ENCODE results near the gene GRIP2.

Gene GRIP2

DNA sequence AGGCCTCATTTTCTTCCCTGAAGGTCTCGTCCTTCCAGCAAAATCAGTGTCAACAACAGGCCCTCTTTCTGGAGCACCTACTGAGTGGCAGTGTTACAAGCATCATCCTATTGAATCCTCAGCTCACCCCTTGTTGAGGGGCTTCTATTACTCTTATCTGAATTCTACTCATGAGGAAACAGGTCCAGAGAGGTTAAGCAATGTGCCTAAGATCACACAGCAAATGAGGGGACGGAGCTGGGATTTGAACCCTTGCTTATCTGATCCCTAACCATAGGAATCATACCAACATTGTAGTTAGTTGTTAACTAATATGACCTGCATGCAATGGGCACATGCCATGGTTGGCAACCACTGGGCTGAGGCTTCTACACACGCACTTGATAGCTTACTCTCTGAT lies 74.7 kb downstream of the GRIP2 start:
- DNase-seq (ENCODE audit: low spot score), result no peak

DNA sequence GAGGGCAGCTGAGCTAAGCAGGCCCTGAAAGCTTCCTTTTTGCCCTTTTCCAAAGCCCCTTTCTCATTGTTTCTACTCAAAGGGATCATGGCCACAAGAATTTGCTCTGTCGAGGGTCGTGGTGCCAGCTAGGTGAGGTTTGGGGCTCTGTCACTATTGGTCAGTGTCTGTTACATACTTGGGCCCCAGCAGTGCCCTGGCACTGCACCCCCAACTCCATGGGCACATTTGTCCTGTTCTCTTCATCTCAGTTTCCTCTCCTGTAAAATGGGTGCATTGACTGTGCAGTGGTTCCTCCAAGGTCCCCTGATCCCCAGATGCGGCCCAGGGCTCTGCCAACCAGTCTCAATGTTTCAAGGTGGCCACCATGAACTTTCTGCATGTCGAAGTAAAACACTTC lies 75.6 kb downstream of the GRIP2 start:
- DNase-seq (ENCODE audit: low spot score), result no peak

DNA sequence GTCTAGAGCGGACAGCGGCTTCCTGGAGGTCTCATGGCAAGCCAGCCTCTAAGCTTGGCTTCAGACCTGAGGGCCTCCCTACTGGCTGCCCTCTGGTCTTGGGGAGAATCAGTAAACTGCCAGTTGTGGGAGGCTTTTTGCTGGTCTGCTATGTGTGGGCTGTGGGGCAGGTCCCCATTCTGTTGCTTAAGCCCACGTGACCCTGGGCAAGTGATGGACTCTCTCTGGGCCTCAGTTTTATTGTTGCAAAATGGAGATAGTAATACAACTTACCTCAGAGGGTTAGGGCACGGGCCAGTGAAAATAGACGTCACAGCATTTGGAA lies 76.0 kb downstream of the GRIP2 start:
- DNase-seq (ENCODE audit: low spot score), result no peak

DNA sequence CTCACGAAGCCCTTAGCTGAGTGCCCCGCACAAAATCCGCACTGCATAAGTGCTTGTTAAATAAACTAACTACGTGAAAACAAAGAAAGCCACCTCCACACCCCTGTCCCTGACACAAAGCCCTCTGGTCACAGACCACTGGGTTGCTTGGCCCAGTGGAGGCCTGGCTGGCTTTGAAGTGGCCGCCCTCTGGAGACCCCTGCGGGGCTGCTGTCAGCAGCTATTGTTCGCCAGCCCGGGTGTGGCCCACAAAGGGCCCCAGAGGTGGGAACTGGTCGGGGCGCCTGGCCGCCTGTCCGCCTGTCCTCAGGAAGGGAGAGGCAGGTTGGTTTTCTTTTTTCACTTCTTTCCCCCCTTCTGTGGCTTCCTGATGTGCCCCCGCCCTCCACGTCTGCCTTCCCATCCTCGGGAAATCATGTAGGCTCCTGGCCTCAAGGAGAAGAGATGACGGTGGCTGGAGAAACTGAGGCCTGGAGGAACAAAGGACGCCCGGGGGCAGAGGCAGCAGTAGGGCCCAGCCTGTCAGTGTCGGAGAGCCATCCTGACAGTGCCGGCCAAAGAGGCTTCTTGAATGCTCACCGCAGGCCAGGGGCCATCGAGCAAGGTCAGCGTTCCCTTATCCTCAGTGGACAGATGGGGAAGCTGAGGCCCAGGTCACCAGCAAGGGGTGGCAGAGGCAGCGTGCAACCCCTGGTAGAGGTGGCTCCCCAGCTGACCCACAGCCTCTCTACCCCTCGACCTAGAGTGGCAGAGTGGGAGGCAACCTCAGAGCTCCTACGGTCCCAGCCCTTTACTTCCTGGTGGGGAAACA lies 76.6 kb downstream of the GRIP2 start:
- DNase-seq (ENCODE audit: low spot score), result no peak

DNA sequence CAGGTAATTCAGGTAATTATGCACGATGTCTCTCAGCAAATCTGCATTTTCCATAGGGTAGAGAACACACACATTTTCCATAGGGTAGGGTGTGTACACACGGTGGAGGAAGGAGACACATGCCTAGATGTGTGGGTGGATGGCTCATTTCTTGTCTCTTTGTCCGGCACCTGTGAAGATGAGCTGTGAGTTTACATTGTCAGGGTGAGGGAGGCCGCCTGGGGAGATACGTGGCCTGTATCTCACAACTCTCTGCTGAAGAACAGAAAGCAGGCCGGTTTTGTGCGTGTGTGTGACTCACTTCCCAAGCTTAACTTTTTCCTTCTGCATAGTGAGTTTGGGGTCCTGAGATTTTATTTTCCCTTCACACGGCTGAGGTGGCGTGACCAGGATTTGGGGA lies 77.4 kb downstream of the GRIP2 start:
- no peak for DNase-seq (ENCODE audit: low spot score)

DNA sequence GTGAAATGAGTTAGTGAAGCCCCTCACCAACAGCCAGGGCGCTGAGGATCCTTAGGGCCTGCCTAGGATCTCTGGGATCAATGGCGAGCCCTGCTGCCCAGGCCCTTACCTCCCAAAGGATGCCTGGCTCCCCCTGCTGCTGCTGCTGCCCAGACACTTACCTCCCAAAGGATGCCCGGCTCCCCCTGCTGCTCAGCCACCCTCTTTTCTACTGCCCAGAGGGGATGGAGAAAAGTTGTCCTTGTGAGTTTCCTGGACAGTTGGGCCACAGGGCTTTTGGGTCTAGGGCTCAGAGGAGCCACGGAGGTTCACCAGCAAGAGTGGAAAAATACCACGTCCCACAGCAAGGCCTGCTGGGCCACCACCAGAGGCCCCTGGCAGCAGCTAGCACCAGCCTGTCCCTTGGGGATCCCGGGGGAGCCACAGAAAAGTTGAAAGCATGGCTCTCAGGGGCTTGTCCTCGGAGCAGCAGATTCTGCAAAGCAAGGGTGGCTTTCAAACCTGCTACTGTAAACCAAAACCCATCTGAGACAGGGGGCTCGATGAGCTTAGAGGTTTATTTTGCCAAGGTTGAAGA lies 78.3 kb downstream of the GRIP2 start:
- peak; percentile 94 for DNase-seq (ENCODE audit: low spot score)

DNA sequence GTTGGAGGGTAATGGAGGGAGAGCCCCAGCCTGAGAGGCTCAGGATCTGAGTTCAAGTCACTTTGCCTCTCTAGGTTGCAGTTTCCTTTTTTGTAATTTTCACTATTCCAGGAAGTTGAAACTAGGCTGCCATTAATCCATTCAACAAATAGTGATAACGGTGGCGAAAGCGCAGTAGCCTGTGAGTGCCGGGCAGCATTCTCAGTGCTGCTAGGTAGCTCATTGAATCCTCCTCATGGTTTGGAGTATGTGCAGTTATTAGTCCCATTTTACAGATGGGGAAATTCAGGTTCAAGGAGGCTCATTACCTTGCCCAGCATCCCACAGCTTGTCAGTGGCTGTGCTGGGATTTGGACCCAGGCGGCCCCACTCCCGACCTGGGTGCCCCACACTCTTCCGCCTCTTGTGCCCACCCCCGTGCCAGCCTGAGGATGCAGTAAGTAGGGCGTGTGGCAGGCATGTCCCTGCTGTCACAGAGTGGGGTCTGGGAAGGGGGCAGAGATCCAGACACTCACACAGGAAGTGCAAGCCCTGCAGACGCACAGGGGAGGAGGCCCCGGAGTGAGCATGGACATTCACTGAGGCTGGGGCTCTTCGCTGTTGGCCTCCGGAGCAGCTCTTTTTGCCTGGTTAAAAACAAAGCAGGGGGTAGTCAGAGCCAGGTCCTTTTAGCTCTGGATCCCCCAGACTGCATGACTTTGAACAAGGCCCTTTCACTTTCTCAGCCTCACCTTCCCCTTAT lies 79.0 kb downstream of the GRIP2 start:
- no peak for DNase-seq (ENCODE audit: low spot score)

DNA sequence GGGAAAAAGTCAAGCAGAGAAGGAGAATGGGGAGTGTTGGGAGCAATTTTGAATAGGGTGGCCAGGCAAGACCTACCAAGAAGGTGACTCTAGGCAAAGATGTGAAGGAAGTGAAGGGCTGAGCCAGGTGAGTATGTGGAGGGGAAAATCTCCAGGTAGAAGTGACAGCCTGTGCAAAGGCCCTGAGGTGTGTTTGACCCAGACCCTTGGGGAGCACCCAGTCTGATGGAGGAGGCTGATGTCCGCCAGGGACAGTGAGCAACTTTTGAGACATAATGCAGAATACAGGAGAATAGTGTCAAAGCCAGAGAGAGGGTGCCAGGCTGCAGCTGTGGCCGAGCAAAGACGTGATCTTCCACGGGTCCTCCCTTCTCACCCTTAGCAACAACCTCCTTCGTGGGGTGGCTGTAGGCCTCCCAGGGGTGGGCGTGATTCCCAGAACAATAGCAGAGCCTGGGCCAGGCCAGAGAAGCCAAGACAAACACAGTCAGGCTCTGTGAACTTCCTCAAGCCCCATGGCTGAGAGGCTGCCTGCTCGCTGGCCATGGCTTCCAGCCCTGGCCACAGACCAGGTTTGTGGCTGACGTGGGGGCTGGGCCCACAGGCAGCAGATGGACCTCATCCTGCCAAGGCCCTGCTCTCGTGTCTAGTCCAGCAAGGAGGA lies 79.7 kb downstream of the GRIP2 start:
- DNase-seq (ENCODE audit: low spot score), result no peak

DNA sequence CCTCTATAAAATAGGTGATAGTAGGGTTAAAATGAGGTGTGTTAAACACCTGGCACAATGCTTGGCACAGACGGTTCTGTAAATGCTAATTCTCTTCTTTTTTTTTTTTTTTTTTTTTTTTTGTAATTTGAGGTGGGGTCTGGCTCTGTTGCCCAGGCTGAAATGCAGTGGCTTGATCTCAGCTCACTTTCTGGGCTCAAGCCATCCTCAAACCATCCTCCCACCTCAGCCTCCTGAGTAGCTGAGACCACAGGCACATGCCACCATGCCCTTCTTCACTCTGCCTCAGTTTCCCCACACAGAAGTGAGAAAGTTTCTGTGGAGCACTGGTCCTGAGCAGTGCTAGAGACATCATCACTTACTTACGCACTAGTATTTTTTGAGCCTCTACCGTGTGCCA lies 80.4 kb downstream of the GRIP2 start:
- DNase-seq (ENCODE audit: low spot score), result no peak

DNA sequence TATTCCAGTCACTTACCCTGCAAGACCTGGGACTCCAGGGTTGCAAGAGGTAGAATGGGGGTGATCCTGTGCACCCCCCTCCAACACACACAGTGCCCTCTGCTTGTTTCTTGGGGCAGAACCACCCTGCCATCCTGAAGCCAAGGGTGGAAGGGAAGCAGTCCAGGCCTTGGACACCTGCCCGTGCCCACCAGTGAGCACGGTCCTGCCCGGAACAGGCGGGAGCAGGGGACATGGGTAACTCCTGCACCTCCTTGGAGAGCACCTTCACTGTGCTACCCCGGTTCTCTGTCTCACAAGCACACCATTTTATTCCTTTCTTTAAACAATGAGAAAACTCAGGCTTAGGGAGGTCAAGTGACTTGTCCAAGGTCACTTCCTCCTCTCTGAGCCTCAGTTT lies 80.8 kb downstream of the GRIP2 start:
- no peak for DNase-seq (ENCODE audit: low spot score)

DNA sequence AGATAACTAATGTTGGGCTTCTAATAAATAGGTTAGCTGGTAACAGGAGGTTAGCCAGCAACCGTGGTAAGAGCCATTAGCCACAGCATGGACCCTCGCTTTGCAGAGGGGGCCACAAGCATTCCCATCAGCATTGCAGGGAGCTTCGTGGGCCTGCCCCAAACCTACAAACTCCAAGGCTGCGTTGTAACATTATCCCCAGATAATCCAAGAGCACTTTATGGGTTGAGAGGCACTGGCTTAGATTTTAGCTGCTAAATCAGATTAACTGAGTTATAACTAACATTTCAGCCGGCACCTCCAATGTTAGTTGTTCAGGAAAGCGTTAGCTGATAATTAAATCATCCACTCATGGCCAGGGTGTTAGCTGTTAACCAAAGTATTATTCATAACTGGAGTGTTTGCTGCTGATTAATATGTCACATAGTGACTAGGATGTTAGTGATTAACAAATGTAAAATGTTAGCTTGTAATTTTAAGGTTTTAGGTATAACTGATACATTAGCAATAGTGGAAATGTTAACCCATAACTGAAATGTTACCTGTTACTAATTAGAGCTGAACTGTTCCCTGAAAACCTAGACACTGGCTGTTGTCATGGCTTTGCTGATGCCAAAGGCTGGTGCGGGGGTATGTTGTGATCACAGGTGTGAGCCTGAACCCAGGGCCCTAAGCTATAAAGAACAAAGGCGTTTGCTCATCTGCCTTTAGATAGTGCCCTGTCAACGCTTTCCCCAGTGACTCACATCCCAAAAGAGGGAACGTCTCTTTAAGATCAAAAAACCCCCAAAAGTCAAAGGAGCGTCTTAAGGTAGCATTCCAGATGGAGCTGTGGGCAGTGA lies 81.5 kb downstream of the GRIP2 start:
- DNase-seq (ENCODE audit: low spot score), result no peak

DNA sequence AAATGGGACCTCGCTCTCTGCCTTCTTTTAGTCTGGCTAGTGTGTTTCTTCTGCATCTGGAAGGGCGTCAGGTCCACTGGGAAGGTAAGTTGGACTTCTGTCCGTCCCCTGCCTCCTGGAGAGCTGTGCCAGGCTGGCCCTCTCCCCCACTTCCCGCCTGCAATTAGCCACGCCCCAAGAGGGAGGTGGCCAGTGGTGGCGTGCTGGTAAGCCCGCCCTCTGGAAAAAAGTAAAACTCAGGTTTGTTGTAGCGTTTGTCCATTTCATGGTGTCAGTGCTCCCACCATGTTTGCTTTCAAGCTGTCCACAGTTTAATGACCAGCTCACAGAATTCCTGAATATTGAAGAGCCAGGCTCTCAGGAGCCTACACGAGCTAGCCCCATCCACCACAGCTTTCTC lies 82.1 kb downstream of the GRIP2 start:
- DNase-seq (ENCODE audit: low spot score), result no peak

DNA sequence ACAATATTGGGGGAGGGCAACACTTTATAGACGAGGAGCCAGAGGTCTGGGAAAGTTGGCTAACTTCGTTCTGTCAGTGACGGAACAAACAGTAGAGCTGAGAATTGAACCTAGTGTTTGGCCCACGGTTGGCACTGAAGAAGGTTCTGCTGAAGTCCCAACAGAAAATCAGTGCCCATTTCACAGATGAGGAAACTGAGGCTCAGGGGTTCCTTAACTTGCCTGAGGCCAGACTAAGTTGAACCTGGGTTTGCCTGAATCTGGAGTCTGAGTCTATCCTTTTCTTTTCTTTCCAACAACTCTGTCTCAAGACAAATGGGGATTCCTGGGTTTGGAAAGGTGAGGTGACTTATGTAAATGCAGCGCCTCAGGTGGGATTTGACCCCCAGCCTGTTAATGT lies 82.7 kb downstream of the GRIP2 start:
- DNase-seq (ENCODE audit: low spot score), result no peak

DNA sequence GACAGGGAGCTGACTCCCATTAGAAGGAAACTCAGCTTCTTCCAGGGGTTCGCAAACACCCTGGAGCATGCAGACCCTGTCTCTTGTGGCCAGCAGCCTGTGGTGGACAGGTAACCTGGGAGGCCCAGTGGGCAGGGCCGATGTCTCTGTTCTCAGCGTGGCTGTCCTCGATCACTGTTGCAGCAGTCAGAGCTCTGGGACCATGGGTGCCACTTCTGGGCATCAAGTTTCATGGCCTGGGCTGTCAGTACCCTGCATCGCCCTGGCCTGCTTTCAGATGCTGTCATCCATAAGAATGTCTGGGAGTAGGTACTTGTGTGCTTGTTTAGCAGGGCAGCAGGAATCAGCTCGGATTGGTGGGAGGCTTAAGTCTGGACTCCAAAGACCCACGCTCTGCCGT lies 83.3 kb downstream of the GRIP2 start:
- no peak for DNase-seq (ENCODE audit: low spot score)

DNA sequence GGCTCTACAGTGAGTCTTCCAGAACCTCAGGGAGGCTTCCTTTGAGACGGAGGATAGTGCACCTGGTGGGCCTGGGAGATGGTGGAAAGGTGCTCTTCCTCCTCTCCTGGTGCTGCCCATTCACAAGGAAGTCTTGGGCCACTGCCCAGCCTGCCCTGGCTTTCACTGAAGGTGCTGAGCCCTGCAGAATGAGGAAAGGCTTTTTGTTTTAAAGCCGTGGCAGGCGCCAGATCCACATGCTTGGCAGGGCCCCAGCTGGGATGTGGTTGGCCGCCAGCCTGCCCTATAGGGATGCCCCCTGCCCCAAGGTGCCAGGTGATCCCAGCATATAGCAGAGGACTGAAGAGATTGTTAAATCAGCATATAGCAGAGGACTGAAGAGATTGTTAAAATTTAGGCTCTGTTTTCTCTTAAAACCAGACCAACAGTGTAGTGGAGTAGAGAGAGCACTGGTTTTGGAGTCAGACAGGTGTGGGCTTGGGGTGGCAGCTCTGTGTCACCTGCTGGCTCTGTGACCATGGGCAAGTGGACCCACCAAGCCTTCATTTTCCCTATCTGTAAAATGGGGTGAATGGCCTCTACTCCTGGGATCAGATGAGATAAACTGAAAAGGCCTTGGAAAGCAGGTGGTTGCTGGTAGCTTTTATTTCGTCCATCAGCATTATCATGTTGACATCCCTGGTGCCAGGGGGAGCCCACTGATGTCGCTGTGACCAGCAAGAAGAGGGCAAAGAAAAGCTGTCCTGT lies 84.4 kb downstream of the GRIP2 start:
- DNase-seq (ENCODE audit: low spot score), result no peak

DNA sequence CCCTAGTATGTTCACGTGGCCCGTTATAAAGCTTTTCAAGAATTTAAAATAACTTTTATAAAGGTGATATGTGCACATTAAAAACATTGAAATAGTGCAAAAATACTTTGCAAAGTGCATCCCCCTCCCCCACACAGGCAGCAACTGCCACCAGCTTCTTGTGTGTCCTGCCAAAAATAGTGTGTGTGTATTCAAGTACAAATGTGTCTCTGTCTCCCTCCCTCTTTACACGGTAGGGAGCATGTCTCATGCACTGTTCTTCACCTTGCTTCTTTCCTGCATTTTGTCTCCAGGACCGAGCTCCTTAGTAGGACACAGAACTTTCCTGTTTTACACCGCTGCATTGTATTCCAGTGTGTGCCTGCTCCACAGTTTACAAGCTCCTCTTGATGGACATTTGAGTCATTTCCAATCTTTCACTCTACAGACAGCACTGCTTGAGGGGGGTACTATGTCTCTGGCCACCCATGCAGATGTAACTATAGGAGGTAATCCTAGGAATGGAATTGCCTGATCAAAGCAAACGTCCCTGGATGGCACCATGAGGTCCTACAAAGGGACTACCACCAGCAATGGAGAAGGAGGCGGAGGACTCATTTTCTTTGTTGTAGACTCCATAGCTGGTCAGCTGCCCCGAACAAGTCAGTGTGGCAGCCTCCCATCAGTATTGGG lies 85.4 kb downstream of the GRIP2 start:
- no peak for DNase-seq (ENCODE audit: low spot score)

DNA sequence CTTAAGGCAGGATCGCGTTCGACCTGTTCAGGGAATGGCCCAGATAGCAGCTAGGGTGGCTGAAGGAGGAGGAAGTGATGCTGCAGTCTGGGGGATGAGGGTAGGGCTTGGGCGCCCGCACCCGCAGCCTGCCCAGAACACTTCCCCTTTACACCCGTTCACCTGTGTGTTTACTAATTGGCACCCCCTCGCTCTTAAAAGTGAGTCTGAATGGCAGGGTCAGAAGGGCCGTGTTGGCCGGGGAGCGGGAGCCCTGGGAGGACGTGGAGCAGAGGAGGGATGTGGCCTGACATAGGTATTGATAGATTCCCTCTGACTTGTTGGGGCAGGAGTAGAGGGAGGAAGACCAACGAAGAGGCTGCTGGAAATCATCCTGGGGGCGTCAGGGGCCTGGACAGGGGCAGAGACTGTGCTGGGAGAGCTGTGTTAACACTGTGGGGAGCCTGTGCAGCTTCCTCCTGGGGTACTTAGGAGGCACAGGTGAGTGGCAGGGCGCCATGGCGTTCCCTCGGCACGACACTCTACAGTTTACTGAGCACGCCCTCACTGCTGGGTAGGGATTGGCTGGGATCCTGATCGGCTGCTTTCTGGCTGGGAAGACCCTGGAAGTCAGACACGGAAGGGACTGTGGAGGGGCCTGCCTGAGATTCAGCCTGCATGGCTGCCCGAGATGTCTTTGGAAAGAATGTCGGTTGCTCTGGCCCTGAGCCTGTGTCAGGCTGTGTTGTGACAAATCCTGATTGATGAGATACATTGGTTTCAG lies 86.1 kb downstream of the GRIP2 start:
- DNase-seq (ENCODE audit: low spot score), result no peak

DNA sequence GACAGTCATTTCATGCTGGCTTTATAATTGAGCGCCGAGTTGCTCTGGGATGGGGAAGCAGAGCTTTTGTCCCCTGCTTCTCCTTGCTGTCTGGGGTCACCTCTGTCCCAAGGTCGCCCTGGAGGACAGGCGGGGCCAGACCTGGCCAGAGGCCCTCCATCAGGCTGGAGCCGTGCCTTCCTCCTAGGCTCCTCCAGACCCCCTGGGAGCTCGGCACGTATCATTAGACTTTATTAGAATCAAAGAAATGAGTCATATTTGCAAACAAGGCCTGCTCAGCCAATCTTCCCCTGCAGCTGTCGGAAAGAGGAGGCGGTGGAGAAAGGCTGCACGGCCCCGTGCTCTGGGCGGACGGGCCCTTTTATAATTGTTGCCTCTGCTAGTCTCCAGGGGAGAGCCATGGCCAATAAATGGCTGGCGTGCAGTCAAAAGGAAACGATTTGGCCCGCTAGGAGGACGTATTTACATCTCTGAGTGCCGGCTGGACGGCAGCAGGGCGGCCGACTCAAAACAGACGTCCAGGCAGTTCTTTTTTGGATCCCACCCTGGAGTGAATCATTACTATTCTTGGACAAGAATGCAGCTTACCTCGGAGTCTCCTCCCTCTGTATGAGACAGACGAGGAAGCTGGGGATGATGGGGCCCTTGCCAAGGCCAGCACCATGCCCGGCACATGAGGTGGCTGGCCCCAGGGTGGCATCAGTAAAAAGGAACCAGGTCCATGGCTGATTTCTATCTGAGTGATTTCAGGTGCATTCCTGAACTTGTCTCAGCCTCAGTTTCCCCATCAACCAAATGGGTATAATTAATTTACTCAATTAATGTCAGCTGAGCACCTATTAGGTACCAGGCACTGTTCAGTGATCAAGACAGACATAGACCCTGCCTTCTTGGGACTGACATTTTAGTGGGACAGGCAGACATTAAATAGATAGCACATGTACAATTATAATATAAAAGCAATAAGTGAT lies 87.1 kb downstream of the GRIP2 start:
- no peak for DNase-seq (ENCODE audit: low spot score)
